IPS DF 4.7 (cell line): ENCODE measurements around the gene ABHD6.

ENCODE experiments used
- DNase-seq: peaks from one replicate; pipeline ENCODE4 v3.0.0-alpha.2; 2013; ENCODE audit warnings: low spot score; ENCODE audit errors: extremely low read depth

The ABHD6 gene

GRCh38 chr3:58341376-58341775 lies 103.8 kb downstream of the ABHD6 start:
- no peak for DNase-seq

GRCh38 chr3:58342676-58343075 lies 105.1 kb downstream of the ABHD6 start:
- no peak for DNase-seq
